ENCODE results near the gene TMEM45B. TPM values are rescaled to one million over a fixed set of nuclear protein-coding genes. Genes with fewer than 3 reads are reported as not detected.

The TMEM45B gene
- polyA plus RNA-seq, 1 of the 3 experiments (the other 2 are of a cell fraction) = not detected

GRCh38 chr11:129905402-129905801 lies 89.8 kb downstream of the TMEM45B start:
- H3K36me3 ChIP-seq (replicated peaks in 1 of 2; ENCODE audit: control insufficient read depth in 1 of 2, insufficient read depth in 2 of 2, low read length in 1 of 2) = peaks cover 22 to 31% of the 10 kb centered on the region in 2 experiments
- H3K9me3 ChIP-seq = no peaks in the 10 kb centered on the region
- H3F3A ChIP-seq (replicated peaks; ENCODE audit: insufficient read depth) = no peaks in the 10 kb centered on the region
- no peak for DNase-seq
- TF ChIP-seq PBX3 (IDR thresholded peaks at IDR 0.05) (no peak), USF2 (IDR thresholded peaks at IDR 0.05; ENCODE audit: borderline replicate concordance, low read depth, low read length) (no peak), FOXM1 (IDR thresholded peaks at IDR 0.05; ENCODE audit: low read depth) (no peak), RXRA (IDR thresholded peaks at IDR 0.05; ENCODE audit: borderline replicate concordance, low read depth) (no peak), ZBTB33 (IDR thresholded peaks at IDR 0.05; ENCODE audit: borderline replicate concordance, low read depth) (no peak), GABPA (IDR thresholded peaks at IDR 0.05; ENCODE audit: low read depth) (no peak), TCF12 (IDR thresholded peaks at IDR 0.05) (no peak), CTCF (IDR thresholded peaks at IDR 0.05) (no peak)
- no peaks in the 10 kb centered on the region for H3K9me2 ChIP-seq
- POLR2A ChIA-PET = no interaction called here
- CTCF ChIA-PET = no interaction called here
- no peaks in the 10 kb centered on the region for H4K20me1 ChIP-seq (ENCODE audit: insufficient read depth)
- H2AFZ ChIP-seq (ENCODE audit: low read depth) = no peak overlapping the region
- H3K4me3 ChIP-seq (ENCODE audit: low read depth in 2 of 2, low read length in 1 of 2) = no peak overlapping the region
- H3K27me3 ChIP-seq (ENCODE audit: insufficient read depth) = no peaks in the 10 kb centered on the region
- WGBS (ENCODE audit: low lambda C conversion rate) = 98% methylated on average over 8 of the region's 8 CpGs
- no peak overlapping the region for H3K9ac ChIP-seq
- no peaks in the 10 kb centered on the region for H3K79me2 ChIP-seq (ENCODE audit: insufficient read depth)
- no peak overlapping the region for H3K4me2 ChIP-seq
- no peaks in the 10 kb centered on the region for H3K4me1 ChIP-seq (ENCODE audit: control insufficient read depth in 1 of 2, insufficient read depth in 2 of 2, low read depth in 1 of 2, low read length in 1 of 2)
- H3K27ac ChIP-seq (ENCODE audit: low read depth in 2 of 2, low read length in 1 of 2) = no peak overlapping the region

Small RNAs within 50 kb of the gene (small RNA-seq; reads per million reads assigned to genes)
- 0 reads per million in 7 experiments for gene AP003327.1

Other genes with a start within 250 kb of the TMEM45B start
- 13.5 and 14.6 TPM in 2 replicates for gene NFRKB, start 79.7 kb downstream of the TMEM45B start, polyA plus RNA-seq (2012; rRNA removed)
- 1.9 and 2.7 TPM in 2 replicates for gene PRDM10, start 187.0 kb downstream of the TMEM45B start, polyA plus RNA-seq (2012; rRNA removed)